BLaER1 treated with 17β-estradiol and CSF1 and Interleukin-3, amounts not matched to agents 10 nM and 100 nM (cell line): Measurements from ENCODE around the gene C22orf23.

Source experiments
- H3K27ac ChIP-seq, 11 experiments: shearing (Covaris generic); formaldehyde crosslinking; 2 replicates each; pipeline ENCODE4 v1.8.1; 2022
- H3K27me3 ChIP-seq, 11 experiments: shearing (Covaris generic); formaldehyde crosslinking; 2 replicates each; pipeline ENCODE4 v1.8.1; 2022
- H3K36me3 ChIP-seq, 11 experiments: shearing (Covaris generic); formaldehyde crosslinking; 2 replicates each; pipeline ENCODE4 v1.8.1; 2022
- H3K4me1 ChIP-seq, 10 experiments: shearing (Covaris generic); formaldehyde crosslinking; 2 replicates each; pipeline ENCODE4 v1.8.1; 2022
- H3K4me2 ChIP-seq, 11 experiments: shearing (Covaris generic); formaldehyde crosslinking; 2 replicates each; pipeline ENCODE4 v1.8.1; 2022
- H3K4me3 ChIP-seq, 10 experiments: shearing (Covaris generic); formaldehyde crosslinking; 2 replicates each; pipeline ENCODE4 v1.8.1; 2022
- H3K9ac ChIP-seq, 11 experiments: shearing (Covaris generic); formaldehyde crosslinking; 2 replicates each; pipeline ENCODE4 v1.8.1; 2022
- H3K9me3 ChIP-seq, 11 experiments: shearing (Covaris generic); formaldehyde crosslinking; replicated peaks in 1 of 11; 2 replicates each; pipeline ENCODE4 v1.8.1; 2022
- H4K20me1 ChIP-seq, 11 experiments: shearing (Covaris generic); formaldehyde crosslinking; 2 replicates each; pipeline ENCODE4 v1.8.1; 2022
- Cebpa-rat ChIP-seq, 11 experiments: shearing (Covaris generic); IDR thresholded peaks; 2 replicates each; pipeline ENCODE4 v1.8.1; 2022

Gene C22orf23

DNA sequence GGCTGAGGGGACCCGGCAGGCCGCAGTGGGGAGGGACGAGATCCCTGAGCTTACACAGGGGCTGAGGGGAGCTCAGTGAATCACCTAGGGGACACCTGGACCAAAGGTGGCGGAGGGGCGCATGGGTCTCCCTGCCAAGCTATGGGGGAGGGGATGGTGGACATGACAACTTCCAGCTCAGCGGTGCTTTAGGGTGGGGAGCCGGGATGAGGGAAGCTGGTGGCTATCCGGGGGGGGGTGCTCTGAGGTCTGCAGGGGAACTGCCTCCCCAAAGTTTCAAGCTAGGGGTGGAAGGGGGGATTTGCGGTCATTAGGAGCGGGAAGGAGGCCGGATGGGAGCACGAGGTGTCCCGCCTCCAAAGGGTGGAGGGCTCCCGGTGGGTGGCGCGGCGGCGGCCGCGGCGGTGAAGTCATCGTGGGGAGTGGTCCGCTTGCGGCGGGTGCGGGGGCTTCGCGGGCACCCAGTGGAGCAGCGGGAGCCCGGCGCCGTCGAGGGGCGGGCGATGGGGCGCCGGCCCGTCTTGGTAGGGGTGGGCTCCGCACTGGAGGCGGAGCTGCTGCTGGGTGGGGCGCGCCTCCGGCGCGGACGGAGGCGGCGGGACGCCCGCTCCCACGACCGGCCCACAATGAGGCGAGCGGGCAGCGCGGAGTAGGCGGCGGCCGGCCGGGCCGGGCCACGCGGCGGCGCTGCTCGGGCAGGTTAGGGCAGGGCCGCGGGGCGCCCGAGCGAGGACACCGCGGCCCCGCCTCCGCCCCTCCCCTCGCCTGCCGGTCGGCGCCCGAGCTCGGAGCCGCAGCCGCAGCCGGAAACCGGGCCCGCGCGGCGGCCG lies 47.7 kb downstream of the C22orf23 start, which contains the start of gene MICALL1:
MICALL1 (plus strand) TSS at position 764 of the 830 bp plus-strand sequence. CDS start 126 bp downstream, outside the sequence.
- Histone ChIP-seq H3K9ac (peak within 1 kb of the TSS; percentile 87 to 98 (median 95)), H3K4me3 (peak within 1 kb of the TSS; percentile 75 to 93 (median 87)), H3K27ac (peak within 1 kb of the TSS; percentile 87 to 97 (median 94)), H3K36me3 (peaks cover 0 to 6% (median 0%) of the 10 kb centered on the region in 11 experiments; a peak in 3 of 22 replicates), H3K9me3 (no peaks in the 10 kb centered on the region), H3K27me3 (no peaks in the 10 kb centered on the region), H4K20me1 (peaks cover 11 to 41% (median 28%) of the 10 kb centered on the region in 11 experiments; a peak in 15 of 22 replicates), H3K4me1 (peaks cover 21 to 74% (median 70%) of the 10 kb centered on the region in 10 experiments), H3K4me2 (peak within 1 kb of the TSS; percentile 92 to 100 (median 99))
- no peak for TF ChIP-seq Cebpa-rat (IDR thresholded peaks at IDR 0.05)

GRCh38 chr22:37904572-37905533 lies 48.5 kb downstream of the C22orf23 start:
- H3K9me3 ChIP-seq, result no peaks in the 10 kb centered on the region
- peaks cover 0 to 6% (median 0%) of the 10 kb centered on the region in 11 experiments; a peak in 3 of 22 replicates for H3K36me3 ChIP-seq
- no peaks in the 10 kb centered on the region for H3K27me3 ChIP-seq
- peak in 4 of 11 experiments; percentile 9 to 76 (median 38); a peak in 4 of 22 replicates for TF ChIP-seq Cebpa-rat (IDR thresholded peaks at IDR 0.05)
- H3K4me1 ChIP-seq, result peaks cover 14 to 67% (median 63%) of the 10 kb centered on the region in 10 experiments
- H4K20me1 ChIP-seq, result peaks cover 4 to 32% (median 20%) of the 10 kb centered on the region in 11 experiments; a peak in 12 of 22 replicates
- peak overlapping the region in 10 of 11 experiments; percentile 87 to 98 (median 94); a peak in 18 of 22 replicates for H3K9ac ChIP-seq
- peak overlapping the region; percentile 92 to 100 (median 99) for H3K4me2 ChIP-seq
- peak overlapping the region in 7 of 10 experiments; percentile 75 to 93 (median 86); a peak in 10 of 20 replicates for H3K4me3 ChIP-seq
- peak overlapping the region in 10 of 11 experiments; percentile 87 to 97 (median 94); a peak in 20 of 22 replicates for H3K27ac ChIP-seq

- Histone ChIP-seq H3K36me3 (peaks cover 0 to 10% (median 0%) of the 10 kb centered on the region in 11 experiments; a peak in 2 of 22 replicates), H4K20me1 (peaks cover 0 to 4% (median 0%) of the 10 kb centered on the region in 11 experiments; a peak in 2 of 22 replicates), H3K4me1 (peaks cover 29 to 52% (median 45%) of the 10 kb centered on the region in 10 experiments), H3K4me2 (no peak overlapping the region), H3K9me3 (no peaks in the 10 kb centered on the region), H3K9ac (peak overlapping the region in 4 of 11 experiments; percentile 15 to 30 (median 26); a peak in 3 of 22 replicates), H3K27me3 (no peaks in the 10 kb centered on the region), H3K4me3 (no peak overlapping the region), H3K27ac (peak overlapping the region in 7 of 11 experiments; percentile 5 to 73 (median 31); a peak in 7 of 22 replicates)
- no peak for TF ChIP-seq Cebpa-rat (IDR thresholded peaks at IDR 0.05)
These were observed 54.8 kb downstream of the C22orf23 start for GRCh38 chr22:37898441-37899181.

GRCh38 chr22:37897807-37898206 lies 55.6 kb downstream of the C22orf23 start:
- Histone ChIP-seq H3K36me3 (peaks cover 0 to 16% (median 5%) of the 10 kb centered on the region in 11 experiments; a peak in 15 of 22 replicates), H3K4me2 (no peak overlapping the region), H3K4me3 (no peak overlapping the region), H4K20me1 (peaks cover 0 to 12% (median 3%) of the 10 kb centered on the region in 11 experiments; a peak in 7 of 22 replicates), H3K4me1 (peaks cover 29 to 58% (median 49%) of the 10 kb centered on the region in 10 experiments), H3K9ac (peak overlapping the region in 1 of 11 experiments; percentile 15; a peak in 1 of 22 replicates), H3K27me3 (no peaks in the 10 kb centered on the region), H3K27ac (peak overlapping the region in 5 of 11 experiments; percentile 27 to 73 (median 44); a peak in 2 of 22 replicates), H3K9me3 (no peaks in the 10 kb centered on the region)
- no peak for TF ChIP-seq Cebpa-rat (IDR thresholded peaks at IDR 0.05)

GRCh38 chr22:37896939-37897338 lies 56.5 kb downstream of the C22orf23 start:
- Histone ChIP-seq H3K27ac (peak overlapping the region; percentile 48 to 75 (median 66); a peak in 20 of 22 replicates), H3K9ac (peak overlapping the region in 9 of 11 experiments; percentile 8 to 64 (median 47); a peak in 13 of 22 replicates), H3K36me3 (peaks cover 5 to 25% (median 14%) of the 10 kb centered on the region in 11 experiments; a peak in 20 of 22 replicates), H3K4me3 (no peak overlapping the region), H3K27me3 (no peaks in the 10 kb centered on the region), H3K4me2 (peak overlapping the region; percentile 44 to 92 (median 74); a peak in 18 of 22 replicates), H3K9me3 (no peaks in the 10 kb centered on the region), H3K4me1 (peaks cover 29 to 58% (median 50%) of the 10 kb centered on the region in 10 experiments), H4K20me1 (peaks cover 0 to 20% (median 10%) of the 10 kb centered on the region in 11 experiments; a peak in 10 of 22 replicates)
- TF ChIP-seq Cebpa-rat (IDR thresholded peaks at IDR 0.05), result no peak

- H3K4me2 ChIP-seq, result peak overlapping the region; percentile 44 to 92 (median 74)
- H3K4me3 ChIP-seq, result no peak overlapping the region
- TF ChIP-seq Cebpa-rat (IDR thresholded peaks at IDR 0.05), result no peak
- peak overlapping the region; percentile 19 to 64 (median 47); a peak in 19 of 22 replicates for H3K9ac ChIP-seq
- peaks cover 0 to 28% (median 13%) of the 10 kb centered on the region in 11 experiments; a peak in 10 of 22 replicates for H4K20me1 ChIP-seq
- no peaks in the 10 kb centered on the region for H3K9me3 ChIP-seq
- peaks cover 29 to 51% (median 45%) of the 10 kb centered on the region in 10 experiments for H3K4me1 ChIP-seq
- H3K36me3 ChIP-seq, result peaks cover 13 to 32% (median 21%) of the 10 kb centered on the region in 11 experiments
- H3K27ac ChIP-seq, result peak overlapping the region; percentile 48 to 75 (median 66); a peak in 21 of 22 replicates
- H3K27me3 ChIP-seq, result no peaks in the 10 kb centered on the region
These were observed 57.2 kb downstream of the C22orf23 start for GRCh38 chr22:37896181-37896592.

DNA sequence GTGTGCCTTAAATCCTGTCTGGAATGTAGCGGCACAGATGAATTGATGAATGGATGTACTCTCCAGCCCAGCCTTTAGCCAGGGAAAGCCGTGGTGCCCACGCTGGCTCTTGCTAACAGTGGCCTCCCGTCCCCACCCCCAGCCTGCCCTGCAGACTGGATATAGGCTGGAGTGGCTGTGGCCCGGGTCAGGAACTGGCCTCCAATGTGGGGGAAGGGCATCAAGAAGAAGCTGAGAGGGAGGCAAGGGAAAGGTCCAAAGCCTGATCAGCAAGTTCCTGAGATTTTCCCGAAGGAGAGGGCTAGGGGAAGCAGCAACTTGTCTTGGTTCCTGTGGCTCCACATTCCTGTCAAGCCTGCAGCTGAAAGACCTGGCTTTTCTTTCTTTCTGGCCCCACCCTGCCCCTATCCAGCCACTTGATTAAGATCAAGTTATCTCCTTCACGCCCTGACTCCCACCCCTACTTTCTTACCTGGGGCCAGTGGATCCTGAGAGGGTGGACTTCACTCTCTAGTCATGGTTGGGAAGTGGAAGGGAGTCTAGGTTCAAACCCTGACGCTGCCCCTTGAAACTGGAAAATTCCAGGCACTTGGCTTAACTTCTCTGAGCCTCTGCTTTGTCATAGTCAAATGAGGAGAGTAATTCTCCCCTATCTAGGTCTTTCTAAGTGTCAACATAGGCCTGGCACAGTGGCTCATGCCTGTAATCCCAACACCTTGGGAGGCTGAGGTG lies 58.3 kb downstream of the C22orf23 start:
- Histone ChIP-seq H3K4me1 (peaks cover 29 to 45% (median 39%) of the 10 kb centered on the region in 10 experiments), H3K27ac (peak overlapping the region in 10 of 11 experiments; percentile 55 to 75 (median 66); a peak in 16 of 22 replicates), H3K4me2 (peak overlapping the region; percentile 44 to 92 (median 74))

More for the DNA sequence above, 58.3 kb downstream of the C22orf23 start:
- Histone ChIP-seq H3K9me3 (no peaks in the 10 kb centered on the region), H3K27me3 (no peaks in the 10 kb centered on the region), H3K9ac (peak overlapping the region in 2 of 11 experiments; percentile 3 to 37; a peak in 1 of 22 replicates), H4K20me1 (peaks cover 0 to 38% (median 14%) of the 10 kb centered on the region in 11 experiments; a peak in 11 of 22 replicates), H3K36me3 (peaks cover 24 to 43% (median 32%) of the 10 kb centered on the region in 11 experiments), H3K4me3 (no peak overlapping the region)
- no peak for TF ChIP-seq Cebpa-rat (IDR thresholded peaks at IDR 0.05)
